HG03135 (cell line): ENCODE data around the gene SLC16A8.

Experiments used
- ATAC-seq: cut with Tn5 transposase; IDR thresholded peaks from one replicate; pipeline ENCODE4 v1.9.1; 2021; ENCODE audit warnings: mild to moderate bottlenecking, moderate library complexity; ENCODE audit not compliant: unreplicated experiment

SLC16A8 gene

GRCh38 chr22:38112381-38112780 lies 28.4 kb upstream of the SLC16A8 start:
- no peak for ATAC-seq

GRCh38 chr22:38111925-38112355 lies 28.0 kb upstream of the SLC16A8 start:
- ATAC-seq, result no peak

GRCh38 chr22:38110863-38111852 lies 27.2 kb upstream of the SLC16A8 start:
- ATAC-seq, result no peak

- ATAC-seq, result no peak
Measured at GRCh38 chr22:38110008-38110862, 26.3 kb upstream of the SLC16A8 start, which contains the start of gene BAIAP2L2. TSS of gene BAIAP2L2 (minus strand) at chr22:38110684. CDS start at chr22:38110525, 159 bp downstream.

- ATAC-seq, result no peak
Measured at GRCh38 chr22:38109371-38110001, 25.5 kb upstream of the SLC16A8 start.

GRCh38 chr22:38108561-38109319 lies 24.8 kb upstream of the SLC16A8 start:
- no peak for ATAC-seq

- ATAC-seq, result no peak
Measured at GRCh38 chr22:38107692-38108515, 23.9 kb upstream of the SLC16A8 start.

- no peak for ATAC-seq
Measured at GRCh38 chr22:38106814-38107578, 23.0 kb upstream of the SLC16A8 start.

- ATAC-seq, result no peak
Measured at GRCh38 chr22:38104084-38104483, 20.1 kb upstream of the SLC16A8 start.

GRCh38 chr22:38103641-38104040 lies 19.7 kb upstream of the SLC16A8 start:
- ATAC-seq, result no peak

GRCh38 chr22:38098410-38099249 lies 14.6 kb upstream of the SLC16A8 start:
- no peak for ATAC-seq

- ATAC-seq, result no peak
Measured at GRCh38 chr22:38097557-38098409, 13.8 kb upstream of the SLC16A8 start.

GRCh38 chr22:38097058-38097457 lies 13.1 kb upstream of the SLC16A8 start:
- no peak for ATAC-seq

GRCh38 chr22:38089474-38089851 lies 5.5 kb upstream of the SLC16A8 start:
- ATAC-seq, result no peak

GRCh38 chr22:38088629-38089473 lies 4.9 kb upstream of the SLC16A8 start:
- no peak for ATAC-seq

- no peak for ATAC-seq
Measured at GRCh38 chr22:38087855-38088254, 3.9 kb upstream of the SLC16A8 start.
